ENCODE results near the gene ERI2.

Gene ERI2

GRCh38 chr16:20799599-20799998, 6.7 kb downstream of the ERI2 start:
- no peaks in the 10 kb centered on the region for H3K9me3 ChIP-seq (ENCODE audit: control insufficient read depth in 2 of 2, low read length in 2 of 2)
- H3K27me3 ChIP-seq (ENCODE audit: control insufficient read depth in 2 of 2, insufficient read depth in 2 of 2, low read length in 2 of 2): no peaks in the 10 kb centered on the region
- H3K9ac ChIP-seq (ENCODE audit: low read depth in 1 of 2, low read length in 2 of 2): no peak overlapping the region
- H3K36me3 ChIP-seq (ENCODE audit: control insufficient read depth in 2 of 2, insufficient read depth in 2 of 2, low read length in 2 of 2): peaks cover 12 to 14% of the 10 kb centered on the region in 2 donors
- H3K27ac ChIP-seq (ENCODE audit: low read depth in 2 of 2, low read length in 2 of 2): no peak overlapping the region
- no peaks in the 10 kb centered on the region for H3K4me1 ChIP-seq (ENCODE audit: control insufficient read depth in 2 of 2, insufficient read depth in 2 of 2, low read length in 2 of 2)
- no peak overlapping the region for H3K4me3 ChIP-seq (ENCODE audit: low read length in 2 of 2)

GRCh38 chr16:20798364-20798763, 7.9 kb downstream of the ERI2 start:
- no peaks in the 10 kb centered on the region for H3K9me3 ChIP-seq (ENCODE audit: control insufficient read depth in 2 of 2, low read length in 2 of 2)
- no peak overlapping the region for H3K4me3 ChIP-seq (ENCODE audit: low read length in 2 of 2)
- no peak overlapping the region for H3K27ac ChIP-seq (ENCODE audit: low read depth in 2 of 2, low read length in 2 of 2)
- H3K36me3 ChIP-seq (ENCODE audit: control insufficient read depth in 2 of 2, insufficient read depth in 2 of 2, low read length in 2 of 2): peaks cover 14 to 18% of the 10 kb centered on the region in 2 donors
- no peaks in the 10 kb centered on the region for H3K4me1 ChIP-seq (ENCODE audit: control insufficient read depth in 2 of 2, insufficient read depth in 2 of 2, low read length in 2 of 2)
- no peaks in the 10 kb centered on the region for H3K27me3 ChIP-seq (ENCODE audit: control insufficient read depth in 2 of 2, insufficient read depth in 2 of 2, low read length in 2 of 2)
- H3K9ac ChIP-seq (ENCODE audit: low read depth in 1 of 2, low read length in 2 of 2): no peak overlapping the region

- Histone ChIP-seq H3K4me1 (ENCODE audit: control insufficient read depth in 2 of 2, insufficient read depth in 2 of 2, low read length in 2 of 2) (no peaks in the 10 kb centered on the region), H3K36me3 (ENCODE audit: control insufficient read depth in 2 of 2, insufficient read depth in 2 of 2, low read length in 2 of 2) (peaks cover 2 to 12% of the 10 kb centered on the region in 2 donors), H3K27me3 (ENCODE audit: control insufficient read depth in 2 of 2, insufficient read depth in 2 of 2, low read length in 2 of 2) (no peaks in the 10 kb centered on the region), H3K27ac (ENCODE audit: low read depth in 2 of 2, low read length in 2 of 2) (no peak overlapping the region), H3K9ac (ENCODE audit: low read depth in 1 of 2, low read length in 2 of 2) (no peak overlapping the region), H3K9me3 (ENCODE audit: control insufficient read depth in 2 of 2, low read length in 2 of 2) (no peaks in the 10 kb centered on the region), H3K4me3 (ENCODE audit: low read length in 2 of 2) (no peak overlapping the region)
Observed at GRCh38 chr16:20791923-20792612, 14.2 kb downstream of the ERI2 start.

GRCh38 chr16:20789130-20789529, 17.1 kb downstream of the ERI2 start:
- Histone ChIP-seq H3K4me3 (ENCODE audit: low read length in 2 of 2) (no peak overlapping the region), H3K27ac (ENCODE audit: low read depth in 2 of 2, low read length in 2 of 2) (no peak overlapping the region), H3K4me1 (ENCODE audit: control insufficient read depth in 2 of 2, insufficient read depth in 2 of 2, low read length in 2 of 2) (no peaks in the 10 kb centered on the region), H3K36me3 (ENCODE audit: control insufficient read depth in 2 of 2, insufficient read depth in 2 of 2, low read length in 2 of 2) (peaks cover 0 to 9% of the 10 kb centered on the region in 2 donors), H3K9me3 (ENCODE audit: control insufficient read depth in 2 of 2, low read length in 2 of 2) (no peaks in the 10 kb centered on the region), H3K9ac (ENCODE audit: low read depth in 1 of 2, low read length in 2 of 2) (no peak overlapping the region), H3K27me3 (ENCODE audit: control insufficient read depth in 2 of 2, insufficient read depth in 2 of 2, low read length in 2 of 2) (no peaks in the 10 kb centered on the region)

GRCh38 chr16:20784204-20784603, 22.1 kb downstream of the ERI2 start:
- Histone ChIP-seq H3K9ac (ENCODE audit: low read depth in 1 of 2, low read length in 2 of 2) (no peak overlapping the region), H3K4me3 (ENCODE audit: low read length in 2 of 2) (no peak overlapping the region), H3K27me3 (ENCODE audit: control insufficient read depth in 2 of 2, insufficient read depth in 2 of 2, low read length in 2 of 2) (no peaks in the 10 kb centered on the region), H3K4me1 (ENCODE audit: control insufficient read depth in 2 of 2, insufficient read depth in 2 of 2, low read length in 2 of 2) (no peaks in the 10 kb centered on the region), H3K9me3 (ENCODE audit: control insufficient read depth in 2 of 2, low read length in 2 of 2) (no peaks in the 10 kb centered on the region), H3K36me3 (ENCODE audit: control insufficient read depth in 2 of 2, insufficient read depth in 2 of 2, low read length in 2 of 2) (peaks cover 10 to 17% of the 10 kb centered on the region in 2 donors), H3K27ac (ENCODE audit: low read depth in 2 of 2, low read length in 2 of 2) (no peak overlapping the region)

GRCh38 chr16:20782470-20782869, 23.8 kb downstream of the ERI2 start:
- Histone ChIP-seq H3K9ac (ENCODE audit: low read depth in 1 of 2, low read length in 2 of 2) (no peak overlapping the region), H3K4me3 (ENCODE audit: low read length in 2 of 2) (no peak overlapping the region), H3K27ac (ENCODE audit: low read depth in 2 of 2, low read length in 2 of 2) (no peak overlapping the region), H3K9me3 (ENCODE audit: control insufficient read depth in 2 of 2, low read length in 2 of 2) (no peaks in the 10 kb centered on the region), H3K27me3 (ENCODE audit: control insufficient read depth in 2 of 2, insufficient read depth in 2 of 2, low read length in 2 of 2) (no peaks in the 10 kb centered on the region), H3K36me3 (ENCODE audit: control insufficient read depth in 2 of 2, insufficient read depth in 2 of 2, low read length in 2 of 2) (peaks cover 10 to 23% of the 10 kb centered on the region in 2 donors), H3K4me1 (ENCODE audit: control insufficient read depth in 2 of 2, insufficient read depth in 2 of 2, low read length in 2 of 2) (no peaks in the 10 kb centered on the region)

GRCh38 chr16:20781697-20782096, 24.6 kb downstream of the ERI2 start:
- no peak overlapping the region for H3K9ac ChIP-seq (ENCODE audit: low read depth in 1 of 2, low read length in 2 of 2)
- no peaks in the 10 kb centered on the region for H3K9me3 ChIP-seq (ENCODE audit: control insufficient read depth in 2 of 2, low read length in 2 of 2)
- H3K36me3 ChIP-seq (ENCODE audit: control insufficient read depth in 2 of 2, insufficient read depth in 2 of 2, low read length in 2 of 2): peaks cover 10 to 28% of the 10 kb centered on the region in 2 donors
- H3K4me1 ChIP-seq (ENCODE audit: control insufficient read depth in 2 of 2, insufficient read depth in 2 of 2, low read length in 2 of 2): no peaks in the 10 kb centered on the region
- no peak overlapping the region for H3K4me3 ChIP-seq (ENCODE audit: low read length in 2 of 2)
- no peak overlapping the region for H3K27ac ChIP-seq (ENCODE audit: low read depth in 2 of 2, low read length in 2 of 2)
- no peaks in the 10 kb centered on the region for H3K27me3 ChIP-seq (ENCODE audit: control insufficient read depth in 2 of 2, insufficient read depth in 2 of 2, low read length in 2 of 2)

GRCh38 chr16:20774703-20775362, 31.4 kb downstream of the ERI2 start:
- H3K4me3 ChIP-seq (ENCODE audit: low read length in 2 of 2): no peak overlapping the region
- no peaks in the 10 kb centered on the region for H3K4me1 ChIP-seq (ENCODE audit: control insufficient read depth in 2 of 2, insufficient read depth in 2 of 2, low read length in 2 of 2)
- H3K27me3 ChIP-seq (ENCODE audit: control insufficient read depth in 2 of 2, insufficient read depth in 2 of 2, low read length in 2 of 2): no peaks in the 10 kb centered on the region
- H3K9ac ChIP-seq (ENCODE audit: low read depth in 1 of 2, low read length in 2 of 2): no peak overlapping the region
- peaks cover 0 to 14% of the 10 kb centered on the region in 2 donors for H3K36me3 ChIP-seq (ENCODE audit: control insufficient read depth in 2 of 2, insufficient read depth in 2 of 2, low read length in 2 of 2)
- H3K27ac ChIP-seq (ENCODE audit: low read depth in 2 of 2, low read length in 2 of 2): no peak overlapping the region
- no peaks in the 10 kb centered on the region for H3K9me3 ChIP-seq (ENCODE audit: control insufficient read depth in 2 of 2, low read length in 2 of 2)

- H3K9me3 ChIP-seq (ENCODE audit: control insufficient read depth in 2 of 2, low read length in 2 of 2): no peaks in the 10 kb centered on the region
- H3K27me3 ChIP-seq (ENCODE audit: control insufficient read depth in 2 of 2, insufficient read depth in 2 of 2, low read length in 2 of 2): no peaks in the 10 kb centered on the region
- no peaks in the 10 kb centered on the region for H3K4me1 ChIP-seq (ENCODE audit: control insufficient read depth in 2 of 2, insufficient read depth in 2 of 2, low read length in 2 of 2)
- no peak overlapping the region for H3K4me3 ChIP-seq (ENCODE audit: low read length in 2 of 2)
- no peak overlapping the region for H3K27ac ChIP-seq (ENCODE audit: low read depth in 2 of 2, low read length in 2 of 2)
- H3K9ac ChIP-seq (ENCODE audit: low read depth in 1 of 2, low read length in 2 of 2): no peak overlapping the region
- peaks cover 0 to 14% of the 10 kb centered on the region in 2 donors for H3K36me3 ChIP-seq (ENCODE audit: control insufficient read depth in 2 of 2, insufficient read depth in 2 of 2, low read length in 2 of 2)
Observed at GRCh38 chr16:20773679-20774078, 32.6 kb downstream of the ERI2 start.

- Histone ChIP-seq H3K9ac (ENCODE audit: low read depth in 1 of 2, low read length in 2 of 2) (no peak overlapping the region), H3K4me3 (ENCODE audit: low read length in 2 of 2) (no peak overlapping the region), H3K9me3 (ENCODE audit: control insufficient read depth in 2 of 2, low read length in 2 of 2) (no peaks in the 10 kb centered on the region), H3K36me3 (ENCODE audit: control insufficient read depth in 2 of 2, insufficient read depth in 2 of 2, low read length in 2 of 2) (no peaks in the 10 kb centered on the region), H3K27me3 (ENCODE audit: control insufficient read depth in 2 of 2, insufficient read depth in 2 of 2, low read length in 2 of 2) (no peaks in the 10 kb centered on the region), H3K27ac (ENCODE audit: low read depth in 2 of 2, low read length in 2 of 2) (no peak overlapping the region), H3K4me1 (ENCODE audit: control insufficient read depth in 2 of 2, insufficient read depth in 2 of 2, low read length in 2 of 2) (peaks cover 7 to 12% of the 10 kb centered on the region in 2 donors)
Observed at GRCh38 chr16:20768818-20769217, 37.5 kb downstream of the ERI2 start.

All from mucosa of rectum (tissue), 2 donors.